GM12878 (cell line): ENCODE results near the gene PROSER2. TPM values are rescaled to one million over a fixed set of nuclear protein-coding genes. Genes with fewer than 3 reads are reported as not detected.

Source experiments
- ATAC-seq: fragments of 200-7000 bp; cut with Tn5 transposase; 3 replicates; pipeline ENCODE4 v1.9.1; 2020; ENCODE audit warnings: mild to moderate bottlenecking, moderate library complexity
- BruUV-seq: library from RNA; stranded (reverse); fragments of 400-500 nt; replicated peaks from 2 replicates; lab custom pipeline; 2021; lab: Mats Ljungman, UMichigan
- CTCF ChIA-PET: fragments of 300-600 bp; sonication (Branson Sonifier 250); formaldehyde crosslinking; extraction: SDS; loops from one replicate; lab custom pipeline; 2021; ENCODE audit warnings: inconsistent platforms; lab: Yijun Ruan, JAX
- POLR2A ChIA-PET: fragments of 350-600 bp; formaldehyde crosslinking; extraction: SDS; loops from one replicate; lab custom pipeline; 2021; ENCODE audit warnings: inconsistent platforms; lab: Charles Lee
- RAD21 ChIA-PET: fragments of 300-600 bp; sonication (Branson Sonifier 250); formaldehyde crosslinking; loops from one replicate; lab custom pipeline; 2023; ENCODE audit warnings: antibody characterized with exemption; ENCODE audit not compliant: unreplicated experiment; lab: Charles Lee
- SMC1A ChIA-PET: fragments of 300-600 bp; sonication (Branson Sonifier 250); formaldehyde crosslinking; loops from one replicate; lab custom pipeline; 2023; ENCODE audit not compliant: unreplicated experiment, uncharacterized antibody; lab: Charles Lee
- DNase-seq: peaks from one replicate; pipeline ENCODE4 v3.0.0-alpha.2; 2011; ENCODE audit warnings: low read depth, low spot score
- FAIRE-seq: peaks from 3 replicates; lab custom pipeline; 2011; peaks lifted over from hg19 to GRCh38; lab: Jason Lieb, UNC
- H2AFZ ChIP-seq: 2 replicates; pipeline ENCODE4 v1.6.0; 2011; ENCODE audit warnings: low read depth, low read length, control low read depth; ENCODE audit not compliant: control insufficient read depth
- H3K27ac ChIP-seq: 2 replicates; pipeline ENCODE4 v1.5.1; 2011; ENCODE audit warnings: control low read depth; ENCODE audit not compliant: control insufficient read depth, insufficient read depth
- H3K27me3 ChIP-seq, 2 experiments: replicated peaks in 1 of 2; 2 replicates each; pipeline versions ENCODE4 v1.6.0 to v1.6.1; 2011; ENCODE audit warnings: low read length in 1 of 2; ENCODE audit not compliant: control insufficient read depth in 2 of 2, insufficient read depth in 2 of 2
- H3K36me3 ChIP-seq, 2 experiments: 2 replicates each; pipeline ENCODE4 v1.5.1; 2011; ENCODE audit warnings: low read length in 1 of 2; ENCODE audit not compliant: control insufficient read depth in 2 of 2, insufficient read depth in 2 of 2
- H3K4me1 ChIP-seq: 2 replicates; pipeline ENCODE4 v1.6.1; 2011; ENCODE audit warnings: mild to moderate bottlenecking, low read length, moderate library complexity, mixed read lengths; ENCODE audit not compliant: control insufficient read depth, insufficient read depth
- H3K4me2 ChIP-seq: 2 replicates; pipeline ENCODE4 v1.6.0; 2011; ENCODE audit warnings: control low read depth; ENCODE audit not compliant: control insufficient read depth, insufficient read depth
- H3K4me3 ChIP-seq: fragments of 200-600 bp; sonication (generic); 2 replicates; pipeline ENCODE4 v1.5.1; 2016
- H3K79me2 ChIP-seq: 2 replicates; pipeline ENCODE4 v1.6.0; 2011; ENCODE audit warnings: low read length; ENCODE audit not compliant: control insufficient read depth, insufficient read depth
- H3K9ac ChIP-seq: 2 replicates; pipeline ENCODE4 v1.8.0; 2011; ENCODE audit warnings: low read length, control low read depth, mixed read lengths; ENCODE audit not compliant: control insufficient read depth, insufficient read depth
- H3K9me3 ChIP-seq: replicated peaks from 3 replicates; pipeline ENCODE4 v1.5.1; 2011; ENCODE audit warnings: mild to moderate bottlenecking, low read length; ENCODE audit not compliant: control insufficient read depth, insufficient read depth
- H4K20me1 ChIP-seq: 2 replicates; pipeline ENCODE4 v1.6.0; 2011; ENCODE audit not compliant: control insufficient read depth, insufficient read depth
- ATF7 ChIP-seq: fragments of 450-650 bp; IDR thresholded peaks from 2 replicates; pipeline ENCODE4 v1.6.1; 2016; ENCODE audit warnings: low read depth, mild to moderate bottlenecking
- BCL11A ChIP-seq: IDR thresholded peaks from 2 replicates; pipeline ENCODE4 v1.6.1; 2011; ENCODE audit warnings: low read depth, low read length
- EED ChIP-seq: sonication (generic); IDR thresholded peaks from 2 replicates; pipeline ENCODE4 v1.6.1; 2016; ENCODE audit warnings: antibody characterized with exemption, low read depth
- FOXM1 ChIP-seq: IDR thresholded peaks from 2 replicates; pipeline ENCODE4 v1.6.1; 2012; ENCODE audit warnings: low read depth, mild to moderate bottlenecking, inconsistent platforms, low read length, moderate library complexity
- IKZF1 ChIP-seq: fragments of 450-650 bp; conservative IDR thresholded peaks from 2 replicates; pipeline ENCODE4 v1.6.1; 2017; ENCODE audit warnings: antibody characterized with exemption, mild to moderate bottlenecking
- IKZF2 ChIP-seq, 2 experiments: fragments of 450-650 bp; IDR thresholded peaks; 2 replicates each; pipeline ENCODE4 v1.6.1; 2017; ENCODE audit warnings: mild to moderate bottlenecking in 2 of 2, moderate library complexity in 2 of 2
- IRF4 ChIP-seq: IDR thresholded peaks from 2 replicates; pipeline ENCODE4 v1.6.1; 2011; ENCODE audit warnings: low read depth, low read length
- MEF2B ChIP-seq: fragments of 450-650 bp; IDR thresholded peaks from 2 replicates; pipeline ENCODE4 v1.6.1; 2018; ENCODE audit warnings: mild to moderate bottlenecking, moderate library complexity; ENCODE audit not compliant: partially characterized antibody, poor library complexity, severe bottlenecking
- MXI1 ChIP-seq: fragments of 150-350 bp; IDR thresholded peaks from 2 replicates; pipeline ENCODE4 v1.6.1; 2011; ENCODE audit warnings: low read depth, mild to moderate bottlenecking, inconsistent platforms, low read length, improper control_type of control experiment
- NBN ChIP-seq: fragments of 450-650 bp; IDR thresholded peaks from 2 replicates; pipeline ENCODE4 v1.6.1; 2016
- PAX5 ChIP-seq: IDR thresholded peaks from 2 replicates; pipeline ENCODE4 v1.6.1; 2011; ENCODE audit warnings: low read depth, low read length, borderline replicate concordance
- POU2F2 ChIP-seq: IDR thresholded peaks from 3 replicates; pipeline ENCODE4 v1.6.1; 2011; ENCODE audit warnings: low read depth, mild to moderate bottlenecking, low read length, borderline replicate concordance
- RAD21 ChIP-seq: IDR thresholded peaks from 2 replicates; pipeline ENCODE4 v1.6.1; 2011; ENCODE audit warnings: mild to moderate bottlenecking, low read depth, low read length, moderate library complexity; ENCODE audit not compliant: insufficient read depth
- RBBP5 ChIP-seq: fragments of 200-600 bp; sonication (generic); conservative IDR thresholded peaks from 2 replicates; pipeline ENCODE4 v1.6.1; 2016
- TBL1XR1 ChIP-seq: IDR thresholded peaks from 2 replicates; pipeline ENCODE4 v1.6.1; 2012; ENCODE audit warnings: low read depth, low read length, improper control_type of control experiment
- TCF12 ChIP-seq: IDR thresholded peaks from 2 replicates; pipeline ENCODE4 v1.6.1; 2011; ENCODE audit warnings: low read depth, mild to moderate bottlenecking, low read length
- TCF3 ChIP-seq: IDR thresholded peaks from 2 replicates; pipeline ENCODE4 v1.6.1; 2012; ENCODE audit warnings: low read depth, mild to moderate bottlenecking, low read length, borderline replicate concordance; ENCODE audit not compliant: insufficient read depth
- YY1 ChIP-seq: IDR thresholded peaks from 2 replicates; pipeline ENCODE4 v1.6.1; 2011; ENCODE audit warnings: low read depth, mild to moderate bottlenecking, low read length
- WGBS: methylation state at CpG from one replicate; pipeline ENCODE4 v1.1.6; 2016; ENCODE audit warnings: low lambda C conversion rate; ENCODE audit not compliant: insufficient replicate concordance, insufficient coverage; ENCODE audit errors: missing lambda C conversion rate; 5-methylcytosine and 5-hydroxymethylcytosine counted together
- in situ Hi-C: fragments of 300-500 bp; cut with MboI; formaldehyde crosslinking; loops from 9 replicates; pipeline ENCODE4 v1.14.3; 2018; ENCODE audit warnings: mixed read lengths
- intact Hi-C: fragments of 100-400 bp; cut with micrococcal nuclease; formaldehyde crosslinking; loops from one replicate; pipeline ENCODE4 v1.14.2; 2022; ENCODE audit not compliant: unreplicated experiment
- polyA plus RNA-seq, 11 experiments: library from polyadenylated mRNA; depleted of rRNA in 4 of 11; unstranded in 6 of 11; stranded (reverse) in 5 of 11; fragments of >200 nt; fragmentation: Nextera tagmentation in 4 of 11; fragmentation: Illumina TruSeq in 1 of 11; extraction: Ambion mirVana in 4 of 11; extraction: Trizol in 1 of 11; gene quantifications; 1 replicate in 1 of 11; 2 replicates in 10 of 11; pipeline versions ENCODE4 v1.2.1 to v1.2.3, GENCODE V29; 2011 to 2016; ENCODE audit warnings: inconsistent platforms in 2 of 11, missing spikeins in 2 of 11, low read depth in 1 of 11
- total RNA-seq, 4 experiments: library from RNA; depleted of rRNA in 3 of 4; stranded (reverse); fragments of >200 nt in 3 of 4; fragmentation: Illumina TruSeq in 1 of 4; extraction: Trizol in 1 of 4; gene quantifications; 2 replicates each; pipeline versions ENCODE4 v1.2.1 to v1.2.3, GENCODE V29; 2013 to 2021
- TF ChIP-seq, protein P1 (sequence below): fragments of 450-650 bp; IDR thresholded peaks from 2 replicates; pipeline ENCODE4 v1.6.1; 2018; ENCODE audit warnings: borderline replicate concordance, mild to moderate bottlenecking; ENCODE audit not compliant: partially characterized antibody
- TF ChIP-seq, protein P2 (sequence below): fragments of 450-650 bp; IDR thresholded peaks from 2 replicates; pipeline ENCODE4 v1.6.1; 2017; ENCODE audit warnings: mild to moderate bottlenecking, low read depth, inconsistent platforms; ENCODE audit not compliant: poor library complexity, severe bottlenecking

Gene PROSER2
- total and polyA plus RNA-seq, 10 of the 15 experiments (the other 5 are each of a cell fraction or from before 2014, with no cell fraction given), result 0.04 to 0.25 (median 0.07) TPM; not detected in 6

DNA sequence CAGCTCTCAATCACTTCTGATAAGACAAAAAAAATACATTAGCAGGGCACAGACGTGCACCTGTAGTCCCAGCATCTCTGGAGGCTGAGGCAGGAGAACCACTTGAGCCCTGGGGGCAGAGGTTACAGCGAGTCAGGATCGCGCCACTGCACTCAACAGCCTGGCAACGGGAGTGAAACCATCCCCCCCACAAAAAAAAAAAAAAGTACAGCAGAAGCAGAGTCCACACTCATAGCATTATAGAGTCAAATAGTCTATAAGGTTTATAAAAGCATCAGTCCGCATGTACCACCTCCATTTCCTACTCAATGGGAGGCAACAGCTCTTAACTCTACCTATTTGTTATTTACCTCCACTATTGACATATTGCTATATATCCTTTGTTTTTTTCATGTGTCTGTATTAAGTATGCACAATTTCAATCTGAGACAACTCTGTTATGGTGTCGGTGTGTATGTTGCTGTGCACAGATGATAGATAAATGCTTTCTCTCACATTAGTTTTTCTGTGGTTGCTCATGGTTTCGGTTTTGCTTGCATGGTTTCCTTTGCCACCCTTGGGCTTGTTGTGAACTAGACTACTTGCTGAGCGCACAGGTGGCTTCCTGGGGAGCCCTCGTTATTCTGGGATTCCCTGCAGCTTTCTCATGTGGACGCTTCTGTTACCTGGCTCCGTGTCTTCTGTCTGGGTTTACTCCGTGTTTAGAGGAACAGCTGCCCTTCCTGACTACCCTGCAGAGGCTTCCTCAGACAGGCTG lies 40.4 kb downstream of the PROSER2 start:
- H3K9me3 ChIP-seq, result no peaks in the 10 kb centered on the region
- peaks cover 12% of the 10 kb centered on the region for H3K4me1 ChIP-seq
- no TSS peak for BruUV-seq
- ATAC-seq, result peak; percentile 99
- no peak overlapping the region for H3K27ac ChIP-seq
- intact Hi-C loops, result no loop called here
- no peaks in the 10 kb centered on the region; a peak in 1 of 4 replicates for H3K27me3 ChIP-seq
- DNase-seq, result peak; percentile 76
- H3K36me3 ChIP-seq, result no peaks in the 10 kb centered on the region
- no peaks in the 10 kb centered on the region for H4K20me1 ChIP-seq
- in situ Hi-C loops, result no loop called here
- ChIA-PET CTCF (interaction anchor here (0.6 to 1.3 kb wide), 2 partner anchors 43 to 374 kb away, joined by 4 read pairs; no protein-coding TSS in a partner anchor), SMC1A (interaction anchor here (0.6 to 1.5 kb wide), 6 partner anchors 8 to 1240 kb away, joined by 3 read pairs; no protein-coding TSS in a partner anchor), POLR2A (interaction anchor here (0.6 kb wide), 1 partner anchor 284 kb away, joined by 5 read pairs; no protein-coding TSS in a partner anchor), RAD21 (no interaction called here)
- peak overlapping the region; percentile 24 for H3K4me2 ChIP-seq
- WGBS, result under 1% methylated on average over 10 of the region's 13 CpGs
- no peaks in the 10 kb centered on the region for H3K79me2 ChIP-seq
- no peak overlapping the region for H2AFZ ChIP-seq
- FAIRE-seq, result peak; percentile 99
- H3K9ac ChIP-seq, result no peak overlapping the region
- no peak overlapping the region for H3K4me3 ChIP-seq
- 0 out of 2 replicates have a peak, but pooled peaks have one; percentile 24 for TF ChIP-seq BCL11A
- TF ChIP-seq NBN, result 0 out of 2 replicates have a peak, but pooled peaks have one; percentile 32
- 0 out of 2 replicates have a peak, but pooled peaks have one; percentile 35 for TF ChIP-seq MXI1
- TF ChIP-seq IKZF1, result peak; percentile 56
- TF ChIP-seq RBBP5, result no peak
- TF ChIP-seq, protein P1, sequence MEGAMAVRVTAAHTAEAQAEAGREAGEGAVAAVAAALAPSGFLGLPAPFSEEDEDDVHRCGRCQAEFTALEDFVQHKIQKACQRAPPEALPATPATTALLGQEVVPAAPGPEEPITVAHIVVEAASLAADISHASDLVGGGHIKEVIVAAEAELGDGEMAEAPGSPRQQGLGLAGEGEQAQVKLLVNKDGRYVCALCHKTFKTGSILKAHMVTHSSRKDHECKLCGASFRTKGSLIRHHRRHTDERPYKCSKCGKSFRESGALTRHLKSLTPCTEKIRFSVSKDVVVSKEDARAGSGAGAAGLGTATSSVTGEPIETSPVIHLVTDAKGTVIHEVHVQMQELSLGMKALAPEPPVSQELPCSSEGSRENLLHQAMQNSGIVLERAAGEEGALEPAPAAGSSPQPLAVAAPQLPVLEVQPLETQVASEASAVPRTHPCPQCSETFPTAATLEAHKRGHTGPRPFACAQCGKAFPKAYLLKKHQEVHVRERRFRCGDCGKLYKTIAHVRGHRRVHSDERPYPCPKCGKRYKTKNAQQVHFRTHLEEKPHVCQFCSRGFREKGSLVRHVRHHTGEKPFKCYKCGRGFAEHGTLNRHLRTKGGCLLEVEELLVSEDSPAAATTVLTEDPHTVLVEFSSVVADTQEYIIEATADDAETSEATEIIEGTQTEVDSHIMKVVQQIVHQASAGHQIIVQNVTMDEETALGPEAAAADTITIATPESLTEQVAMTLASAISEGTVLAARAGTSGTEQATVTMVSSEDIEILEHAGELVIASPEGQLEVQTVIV, result no peak
- TF ChIP-seq TCF12, result 0 out of 2 replicates have a peak, but pooled peaks have one; percentile 61
- TF ChIP-seq, protein P2, sequence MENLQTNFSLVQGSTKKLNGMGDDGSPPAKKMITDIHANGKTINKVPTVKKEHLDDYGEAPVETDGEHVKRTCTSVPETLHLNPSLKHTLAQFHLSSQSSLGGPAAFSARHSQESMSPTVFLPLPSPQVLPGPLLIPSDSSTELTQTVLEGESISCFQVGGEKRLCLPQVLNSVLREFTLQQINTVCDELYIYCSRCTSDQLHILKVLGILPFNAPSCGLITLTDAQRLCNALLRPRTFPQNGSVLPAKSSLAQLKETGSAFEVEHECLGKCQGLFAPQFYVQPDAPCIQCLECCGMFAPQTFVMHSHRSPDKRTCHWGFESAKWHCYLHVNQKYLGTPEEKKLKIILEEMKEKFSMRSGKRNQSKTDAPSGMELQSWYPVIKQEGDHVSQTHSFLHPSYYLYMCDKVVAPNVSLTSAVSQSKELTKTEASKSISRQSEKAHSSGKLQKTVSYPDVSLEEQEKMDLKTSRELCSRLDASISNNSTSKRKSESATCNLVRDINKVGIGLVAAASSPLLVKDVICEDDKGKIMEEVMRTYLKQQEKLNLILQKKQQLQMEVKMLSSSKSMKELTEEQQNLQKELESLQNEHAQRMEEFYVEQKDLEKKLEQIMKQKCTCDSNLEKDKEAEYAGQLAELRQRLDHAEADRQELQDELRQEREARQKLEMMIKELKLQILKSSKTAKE, result peak; percentile 38
- peak; percentile 39; the same call in 1 of the 2 replicates for TF ChIP-seq EED
- TF ChIP-seq ATF7, result 0 out of 2 replicates have a peak, but pooled peaks have one; percentile 8
- peak; percentile 60; the same call in 1 of the 2 replicates for TF ChIP-seq TBL1XR1
- peak; percentile 75; the same call in 1 of the 2 replicates for TF ChIP-seq TCF3
- TF ChIP-seq RAD21, result no peak
- 0 out of 3 replicates have a peak, but pooled peaks have one; percentile 11 for TF ChIP-seq POU2F2
- 0 out of 2 replicates have a peak, but pooled peaks have one; percentile 15 for TF ChIP-seq FOXM1
- TF ChIP-seq MEF2B, result peak; percentile 16
- TF ChIP-seq PAX5, result peak; percentile 63; the same call in 1 of the 2 replicates
- TF ChIP-seq IKZF2 (IDR thresholded peaks at IDR 0.05), result peak; percentile 47 to 54; a peak in 2 of 4 replicates
- TF ChIP-seq YY1, result no peak
- TF ChIP-seq IRF4, result peak; percentile 80
